ENCODE data around the gene ARHGAP26.

DNA sequence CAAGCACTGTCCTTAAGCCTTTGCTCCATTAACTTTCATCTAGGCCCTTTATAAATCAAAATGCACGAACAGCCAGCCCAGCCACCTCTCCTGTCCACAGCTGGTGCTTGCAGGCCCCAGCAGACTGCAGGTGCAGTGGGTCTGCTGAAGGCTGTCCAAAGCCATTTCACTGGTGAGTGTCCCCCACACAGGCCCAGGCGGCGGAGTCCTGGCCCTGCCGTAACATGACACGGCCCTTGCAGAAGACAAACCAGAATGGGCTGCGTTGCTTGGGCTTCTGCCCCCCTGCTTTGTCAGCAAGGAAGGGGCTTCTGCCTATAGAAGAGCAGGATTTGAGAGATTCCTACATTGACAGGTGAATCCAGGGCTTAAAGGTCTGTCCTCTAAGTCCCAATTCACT lies 444.7 kb downstream of the ARHGAP26 start:
- TF ChIP-seq, protein P1, sequence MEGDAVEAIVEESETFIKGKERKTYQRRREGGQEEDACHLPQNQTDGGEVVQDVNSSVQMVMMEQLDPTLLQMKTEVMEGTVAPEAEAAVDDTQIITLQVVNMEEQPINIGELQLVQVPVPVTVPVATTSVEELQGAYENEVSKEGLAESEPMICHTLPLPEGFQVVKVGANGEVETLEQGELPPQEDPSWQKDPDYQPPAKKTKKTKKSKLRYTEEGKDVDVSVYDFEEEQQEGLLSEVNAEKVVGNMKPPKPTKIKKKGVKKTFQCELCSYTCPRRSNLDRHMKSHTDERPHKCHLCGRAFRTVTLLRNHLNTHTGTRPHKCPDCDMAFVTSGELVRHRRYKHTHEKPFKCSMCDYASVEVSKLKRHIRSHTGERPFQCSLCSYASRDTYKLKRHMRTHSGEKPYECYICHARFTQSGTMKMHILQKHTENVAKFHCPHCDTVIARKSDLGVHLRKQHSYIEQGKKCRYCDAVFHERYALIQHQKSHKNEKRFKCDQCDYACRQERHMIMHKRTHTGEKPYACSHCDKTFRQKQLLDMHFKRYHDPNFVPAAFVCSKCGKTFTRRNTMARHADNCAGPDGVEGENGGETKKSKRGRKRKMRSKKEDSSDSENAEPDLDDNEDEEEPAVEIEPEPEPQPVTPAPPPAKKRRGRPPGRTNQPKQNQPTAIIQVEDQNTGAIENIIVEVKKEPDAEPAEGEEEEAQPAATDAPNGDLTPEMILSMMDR (IDR thresholded peaks at IDR 0.05) = no peak
- TF ChIP-seq POLR2A (IDR thresholded peaks at IDR 0.05) = no peak
